Measurements from ENCODE around the gene KNOP1.
"Not testable (repeated sequence)": the region's sequence is repeated elsewhere in the genome, so short reads cannot be mapped to it uniquely, and the experiment has no call there.

The KNOP1 gene

DNA sequence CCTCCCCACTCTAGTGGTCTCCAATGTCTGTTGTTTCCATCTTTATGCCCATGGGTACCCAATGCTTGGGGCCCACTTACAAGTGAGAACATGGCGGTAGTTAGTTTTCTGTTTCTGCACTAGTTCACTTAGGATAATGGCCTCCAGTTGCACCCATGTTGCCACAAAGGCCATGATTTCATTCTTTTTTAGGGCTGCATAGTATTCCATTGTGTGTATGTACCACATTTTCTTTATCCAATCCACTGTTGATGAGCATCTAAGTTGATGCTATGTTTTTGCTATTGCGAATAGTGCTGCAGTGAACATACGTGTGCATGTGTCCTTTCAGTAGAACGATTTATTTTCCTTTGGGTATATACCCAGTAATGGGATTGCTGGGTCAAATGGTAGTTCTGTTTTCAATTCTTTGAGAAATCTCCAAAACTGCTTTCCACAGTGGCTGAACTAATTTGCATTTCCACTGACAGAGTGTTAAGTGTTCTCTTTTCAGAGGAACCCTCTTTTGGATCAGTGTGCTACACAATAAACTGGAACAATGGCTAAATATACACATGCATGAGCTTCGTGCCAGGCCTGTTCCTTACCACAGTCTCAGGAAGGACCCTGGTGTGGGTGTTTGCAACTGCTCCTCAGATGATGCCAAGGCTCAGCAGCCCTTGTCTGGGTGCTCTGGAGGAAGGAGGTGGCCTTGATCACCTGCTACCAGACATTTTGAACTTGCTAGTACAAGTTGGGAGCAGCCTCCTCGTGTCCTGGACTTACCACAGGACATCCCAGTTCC, 34.4 kb downstream of the KNOP1 start:
- DNase-seq (ENCODE audit: low read depth in 2 of 2): no peak

- no peak for DNase-seq (ENCODE audit: low read depth in 2 of 2)
These were observed 36.4 kb downstream of the KNOP1 start for GRCh38 chr16:19681637-19682036.

DNA sequence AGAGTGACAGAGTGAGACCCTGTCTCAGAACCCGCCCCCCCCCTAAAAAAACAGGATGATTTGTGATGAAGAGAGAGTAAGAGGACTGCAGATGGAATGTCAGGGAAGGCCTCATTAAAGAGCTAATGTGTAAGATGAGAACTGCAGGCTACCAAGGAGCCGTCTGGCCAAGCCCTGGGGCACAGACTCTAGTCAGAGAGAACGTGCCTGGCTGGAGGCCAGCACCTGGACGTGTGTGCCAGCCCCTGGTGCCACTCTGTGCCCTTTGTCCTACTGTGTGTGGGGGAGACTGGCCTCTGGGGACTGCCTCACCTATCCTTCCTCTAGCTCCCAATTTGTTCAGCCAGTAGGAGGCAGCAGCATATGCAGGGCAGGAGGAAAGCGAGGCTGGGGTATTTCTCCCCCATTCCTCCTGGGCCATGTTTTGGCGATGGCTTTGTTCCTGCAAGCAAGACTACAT, 37.1 kb downstream of the KNOP1 start:
- no peak for DNase-seq (ENCODE audit: low read depth in 2 of 2)

GRCh38 chr16:19679281-19679680, 38.7 kb downstream of the KNOP1 start:
- not testable (repeated sequence) for DNase-seq (ENCODE audit: low read depth in 2 of 2)

DNA sequence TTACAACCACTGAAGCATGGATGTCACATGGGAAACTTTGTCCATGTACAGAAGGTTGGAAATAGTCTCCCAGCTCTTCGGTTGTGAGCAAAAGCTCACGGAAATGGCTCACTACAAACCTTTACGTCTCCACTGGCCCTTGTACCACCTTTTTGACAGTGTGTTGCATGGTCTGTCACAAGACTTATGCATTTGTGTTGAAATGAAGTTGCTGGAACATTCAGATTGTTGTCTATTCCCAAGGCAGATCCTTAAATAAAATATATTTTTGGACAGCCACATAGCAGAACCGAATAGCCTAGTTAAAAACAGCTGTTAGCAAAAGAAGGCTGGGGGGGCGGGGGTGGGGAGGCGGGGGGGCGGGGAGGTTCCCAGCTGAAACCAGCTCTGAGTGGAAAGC, 39.2 kb downstream of the KNOP1 start:
- no peak for DNase-seq (ENCODE audit: low read depth in 2 of 2)

- DNase-seq (ENCODE audit: low read depth in 2 of 2): no peak
These were observed 40.6 kb downstream of the KNOP1 start for GRCh38 chr16:19677402-19677801.

GRCh38 chr16:19674485-19674884, 43.5 kb downstream of the KNOP1 start:
- no peak for DNase-seq (ENCODE audit: low read depth in 2 of 2)

GRCh38 chr16:19672378-19672777, 45.6 kb downstream of the KNOP1 start:
- DNase-seq (ENCODE audit: low read depth in 2 of 2): no peak

DNA sequence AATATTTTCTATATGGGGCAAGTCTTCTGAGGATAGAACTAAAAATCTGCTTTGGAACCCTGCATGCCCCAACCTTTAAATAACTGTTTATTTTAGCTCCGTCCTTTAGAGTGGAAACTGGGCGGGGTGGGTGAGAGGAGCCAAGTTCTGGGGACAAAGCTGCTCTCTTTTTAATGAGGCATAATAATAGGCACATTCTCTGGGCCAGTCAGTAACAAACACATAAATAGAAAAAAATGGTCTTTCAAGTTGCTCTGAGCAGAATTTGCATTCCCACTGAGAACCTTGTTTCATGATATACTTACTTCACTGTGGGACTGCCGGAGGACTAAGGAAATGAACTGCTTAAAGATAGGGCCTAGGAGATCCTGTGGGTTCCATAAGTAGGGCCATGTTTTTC, 51.5 kb downstream of the KNOP1 start:
- DNase-seq (ENCODE audit: low read depth in 2 of 2): no peak

- DNase-seq (ENCODE audit: low read depth in 2 of 2): not testable (repeated sequence)
These were observed 52.7 kb downstream of the KNOP1 start for GRCh38 chr16:19665313-19665712.

DNA sequence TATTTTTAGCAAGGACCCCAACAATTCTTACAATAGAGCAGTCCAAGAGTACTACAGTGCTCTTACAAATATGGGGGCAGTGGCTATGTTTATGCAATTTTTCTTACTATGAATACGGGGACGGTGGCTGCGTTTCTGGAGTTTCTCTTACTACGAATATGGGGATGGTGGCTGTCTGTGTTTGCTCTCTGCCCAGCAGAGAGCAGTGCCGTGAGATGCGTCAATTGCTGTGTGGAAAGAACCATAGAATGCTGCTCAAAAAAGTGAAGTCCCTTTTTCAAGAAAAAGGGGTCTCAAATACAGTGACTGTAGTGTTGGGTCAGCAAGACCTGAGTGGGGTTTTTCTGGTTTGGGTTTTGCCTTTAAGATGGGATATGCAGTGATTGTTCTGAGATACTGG, 53.9 kb downstream of the KNOP1 start:
- no peak for DNase-seq (ENCODE audit: low read depth in 2 of 2)

DNA sequence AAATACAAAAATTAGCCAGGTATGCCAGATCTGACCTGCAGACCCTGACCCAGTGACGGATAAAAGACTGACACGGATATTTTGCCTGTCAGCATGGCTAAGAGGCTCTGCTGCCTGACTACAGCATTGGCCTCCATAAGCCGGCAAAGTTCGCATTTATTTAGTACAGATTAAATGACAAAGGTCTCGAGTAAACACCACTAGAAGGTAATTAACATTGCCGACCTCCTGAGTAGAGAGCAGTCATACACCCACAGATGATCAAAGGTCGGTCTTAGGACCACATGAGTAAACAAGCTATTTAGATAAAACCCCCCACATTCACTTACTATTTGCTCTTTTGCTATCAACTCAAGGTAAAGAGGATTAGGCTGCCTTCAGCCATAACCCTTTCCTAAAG, 55.7 kb downstream of the KNOP1 start:
- no peak for DNase-seq (ENCODE audit: low read depth in 2 of 2)

GRCh38 chr16:19660432-19660831, 57.6 kb downstream of the KNOP1 start:
- DNase-seq (ENCODE audit: low read depth in 2 of 2): no peak

DNA sequence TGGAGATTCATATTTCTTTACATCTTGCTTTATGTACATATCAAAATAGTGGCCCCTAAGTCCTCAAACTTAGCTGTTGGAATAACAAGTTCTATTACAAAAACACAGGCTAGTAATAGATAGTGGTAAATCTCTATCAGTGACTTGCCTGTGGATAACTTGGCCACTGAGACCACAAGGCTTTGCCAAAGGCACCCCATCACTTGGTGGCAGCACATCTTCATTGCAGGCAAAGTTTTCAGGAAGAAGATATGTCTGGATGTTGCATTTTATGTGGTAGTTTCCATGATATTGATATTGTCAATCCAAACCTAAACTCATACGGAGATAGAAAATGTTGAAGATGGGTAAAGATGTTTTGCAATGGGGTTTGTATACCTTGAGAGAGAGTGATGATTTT, 58.5 kb downstream of the KNOP1 start:
- DNase-seq (ENCODE audit: low read depth in 2 of 2): no peak

DNA sequence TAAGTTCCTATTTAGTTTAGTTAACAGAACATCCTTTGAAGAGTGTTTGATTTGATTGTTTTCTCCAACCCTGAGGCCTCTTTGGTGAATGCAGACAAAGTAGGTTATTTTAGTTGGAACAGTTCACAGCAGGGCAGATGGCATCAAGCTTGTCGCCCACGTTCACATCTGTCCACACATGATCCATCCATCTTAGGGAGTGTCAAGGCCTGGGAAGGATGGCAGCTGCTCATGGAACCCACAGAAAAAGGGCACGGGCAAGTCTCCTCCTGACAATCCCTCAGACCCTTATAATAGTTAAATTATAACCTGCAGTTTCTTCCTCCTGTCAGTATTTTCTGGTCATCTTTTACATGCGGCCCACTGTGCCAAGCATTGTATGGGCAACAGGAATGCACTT, 60.2 kb downstream of the KNOP1 start:
- no peak for DNase-seq (ENCODE audit: low read depth in 2 of 2)

DNA sequence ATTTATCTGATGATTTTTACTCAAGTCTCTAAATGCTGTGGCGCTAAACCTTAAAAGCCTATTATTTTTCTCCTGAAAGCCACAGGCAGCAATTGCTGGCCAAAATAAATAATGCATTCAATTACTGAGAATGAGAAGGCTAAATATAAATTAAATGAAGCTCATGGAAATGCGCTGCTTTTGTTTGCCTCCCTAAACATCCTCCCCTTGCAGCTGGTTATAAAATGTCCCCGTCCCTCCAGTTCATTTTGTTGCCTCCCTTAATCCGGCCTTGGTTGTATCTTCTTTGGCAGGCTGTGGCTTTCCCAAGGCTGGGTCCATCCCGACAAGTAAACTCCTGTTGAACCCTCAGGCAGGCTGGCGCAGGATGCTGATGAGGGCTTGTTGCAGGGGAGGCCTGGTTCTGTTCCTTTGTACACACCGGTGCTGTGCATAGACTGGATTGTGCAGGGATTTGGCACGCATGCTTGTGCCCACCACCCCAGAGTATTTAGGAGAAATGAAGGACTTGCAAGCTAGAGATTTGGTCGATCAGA, 62.7 kb downstream of the KNOP1 start:
- DNase-seq (ENCODE audit: low read depth in 2 of 2): no peak

GRCh38 chr16:19654147-19654546, 63.9 kb downstream of the KNOP1 start:
- no peak for DNase-seq (ENCODE audit: low read depth in 2 of 2)

All from activated CD8-positive, alpha-beta memory T cell treated with anti-CD3 and anti-CD28 coated beads for 4 hours (primary cell).